HTR-8/SVneo (cell line): ENCODE measurements around the gene SHB.
A peak's percentile ranks its signal among the peaks of the same experiment; 100 is the strongest.

ENCODE experiments used
- DNase-seq: peaks from one replicate; pipeline ENCODE4 v3.0.0; 2011; ENCODE audit warnings: low spot score, mixed read lengths; ENCODE audit not compliant: insufficient read length
- FAIRE-seq: peaks from 2 replicates; lab custom pipeline; 2011; peaks lifted over from hg19 to GRCh38; lab: Jason Lieb, UNC

Gene SHB

GRCh38 chr9:38011991-38012390 is 57.0 kb downstream of the SHB start:
- no peak for DNase-seq
- no peak for FAIRE-seq

- DNase-seq (no peak), FAIRE-seq (no peak)
These were observed 57.9 kb downstream of the SHB start for GRCh38 chr9:38010918-38011704.

- FAIRE-seq (no peak), DNase-seq (no peak)
These were observed 59.0 kb downstream of the SHB start for GRCh38 chr9:38009990-38010389.

GRCh38 chr9:38009035-38009501 is 60.0 kb downstream of the SHB start:
- no peak for FAIRE-seq

GRCh38 chr9:38008168-38009034 is 60.6 kb downstream of the SHB start:
- DNase-seq: peak; percentile 62
- FAIRE-seq: no peak

More at GRCh38 chr9:38009035-38009501, 60.0 kb downstream of the SHB start:
- DNase-seq: no peak

GRCh38 chr9:38007016-38007415 is 62.0 kb downstream of the SHB start:
- no peak for FAIRE-seq
- no peak for DNase-seq

- FAIRE-seq: no peak
These were observed 62.9 kb downstream of the SHB start for GRCh38 chr9:38006163-38006562.

GRCh38 chr9:38004809-38005560 is 64.0 kb downstream of the SHB start:
- no peak for DNase-seq
- no peak for FAIRE-seq

More at GRCh38 chr9:38006163-38006562, 62.9 kb downstream of the SHB start:
- DNase-seq: no peak

GRCh38 chr9:38003946-38004808 is 64.8 kb downstream of the SHB start:
- no peak for DNase-seq
- no peak for FAIRE-seq

GRCh38 chr9:38003230-38003629 is 65.8 kb downstream of the SHB start:
- no peak for DNase-seq
- no peak for FAIRE-seq

- DNase-seq (no peak), FAIRE-seq (no peak)
These were observed 67.6 kb downstream of the SHB start for GRCh38 chr9:38001430-38001829.

GRCh38 chr9:38000735-38001134 is 68.3 kb downstream of the SHB start:
- FAIRE-seq: no peak
- no peak for DNase-seq

- FAIRE-seq (no peak), DNase-seq (no peak)
These were observed 68.7 kb downstream of the SHB start for GRCh38 chr9:38000332-38000731.

- FAIRE-seq: no peak
These were observed 69.3 kb downstream of the SHB start for GRCh38 chr9:37999588-38000189.

GRCh38 chr9:37998881-37999587 is 70.0 kb downstream of the SHB start:
- FAIRE-seq (no peak), DNase-seq (no peak)

More at GRCh38 chr9:37999588-38000189, 69.3 kb downstream of the SHB start:
- DNase-seq: no peak

- DNase-seq: no peak
These were observed 71.2 kb downstream of the SHB start for GRCh38 chr9:37997636-37998374.

GRCh38 chr9:37996819-37997217 is 72.2 kb downstream of the SHB start:
- DNase-seq: no peak
- FAIRE-seq: no peak

More at GRCh38 chr9:37997636-37998374, 71.2 kb downstream of the SHB start:
- FAIRE-seq: no peak
